ENCODE measurements around the gene FAM177A1. TPM values are rescaled to one million over a fixed set of nuclear protein-coding genes. Genes with fewer than 3 reads are reported as not detected.
"Not testable (repeated sequence)": the region's sequence is repeated elsewhere in the genome, so short reads cannot be mapped to it uniquely, and the experiment has no call there.

Gene FAM177A1
- total RNA-seq, 1 donor from 2014 or later = 46.2 TPM

DNA sequence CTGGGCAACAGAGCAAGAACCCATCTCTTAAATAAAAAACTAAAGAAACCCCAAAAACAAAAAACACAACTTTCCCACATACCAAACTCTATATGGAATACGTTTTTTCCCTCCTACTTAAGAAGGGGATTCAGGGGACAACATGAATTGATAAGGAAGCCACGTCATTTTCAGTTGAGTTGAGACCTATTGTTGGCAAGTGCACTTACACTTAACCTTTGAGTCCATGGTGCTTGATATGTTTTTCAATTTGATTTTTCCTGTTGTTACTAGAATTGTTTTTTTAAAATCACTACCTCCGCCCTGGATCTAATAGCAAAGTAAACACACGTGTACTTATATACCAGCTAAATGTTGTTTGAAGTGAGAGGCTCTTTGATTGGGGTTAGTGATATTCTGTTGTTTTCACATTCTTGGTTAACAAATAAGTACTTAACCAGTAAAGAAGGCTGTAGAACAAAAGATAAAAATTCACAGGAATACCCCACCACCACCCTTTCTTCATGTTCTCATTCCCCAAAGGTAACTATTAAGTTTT lies 2.0 kb downstream of the FAM177A1 start:
- peak overlapping the region; percentile 89 for H3K27ac Mint-ChIP-seq
- no peak for DNase-seq (ENCODE audit: low spot score, unreplicated experiment)
- H3K4me3 Mint-ChIP-seq (ENCODE audit: low read depth) = peak overlapping the region; percentile 95
- no peaks in the 10 kb centered on the region for H3K27me3 Mint-ChIP-seq
- peaks cover 3% of the 10 kb centered on the region for H3K36me3 Mint-ChIP-seq (ENCODE audit: insufficient read depth)
- TF ChIP-seq, protein P1, sequence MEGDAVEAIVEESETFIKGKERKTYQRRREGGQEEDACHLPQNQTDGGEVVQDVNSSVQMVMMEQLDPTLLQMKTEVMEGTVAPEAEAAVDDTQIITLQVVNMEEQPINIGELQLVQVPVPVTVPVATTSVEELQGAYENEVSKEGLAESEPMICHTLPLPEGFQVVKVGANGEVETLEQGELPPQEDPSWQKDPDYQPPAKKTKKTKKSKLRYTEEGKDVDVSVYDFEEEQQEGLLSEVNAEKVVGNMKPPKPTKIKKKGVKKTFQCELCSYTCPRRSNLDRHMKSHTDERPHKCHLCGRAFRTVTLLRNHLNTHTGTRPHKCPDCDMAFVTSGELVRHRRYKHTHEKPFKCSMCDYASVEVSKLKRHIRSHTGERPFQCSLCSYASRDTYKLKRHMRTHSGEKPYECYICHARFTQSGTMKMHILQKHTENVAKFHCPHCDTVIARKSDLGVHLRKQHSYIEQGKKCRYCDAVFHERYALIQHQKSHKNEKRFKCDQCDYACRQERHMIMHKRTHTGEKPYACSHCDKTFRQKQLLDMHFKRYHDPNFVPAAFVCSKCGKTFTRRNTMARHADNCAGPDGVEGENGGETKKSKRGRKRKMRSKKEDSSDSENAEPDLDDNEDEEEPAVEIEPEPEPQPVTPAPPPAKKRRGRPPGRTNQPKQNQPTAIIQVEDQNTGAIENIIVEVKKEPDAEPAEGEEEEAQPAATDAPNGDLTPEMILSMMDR (IDR thresholded peaks at IDR 0.05; ENCODE audit: unreplicated experiment) = no peak
- peaks cover 17% of the 10 kb centered on the region for H3K4me1 Mint-ChIP-seq (ENCODE audit: low read depth)
- no peaks in the 10 kb centered on the region for H3K9me3 Mint-ChIP-seq (ENCODE audit: low read depth)

DNA sequence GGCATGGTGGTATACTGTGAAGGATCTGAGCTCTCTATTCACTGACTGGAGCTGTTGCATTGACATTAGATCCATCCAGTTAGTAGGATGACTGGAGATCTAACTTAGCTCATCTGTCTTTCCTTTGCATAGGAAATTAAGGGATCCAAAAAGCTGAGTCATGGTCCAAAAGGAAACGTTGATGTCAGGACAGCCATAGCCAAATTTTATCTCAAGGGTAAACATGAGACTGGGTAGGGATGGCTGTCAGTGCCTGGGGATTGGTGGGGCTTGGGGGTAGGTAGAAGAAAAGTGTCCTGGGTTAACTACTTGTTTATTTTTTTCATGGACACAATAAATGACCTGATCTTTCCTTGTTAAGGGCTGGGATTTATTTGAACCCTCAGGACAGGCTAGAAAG lies 4.6 kb downstream of the FAM177A1 start:
- TF ChIP-seq, protein P1 (IDR thresholded peaks at IDR 0.05; ENCODE audit: unreplicated experiment) = no peak
- Mint-ChIP-seq H3K27ac (no peak overlapping the region), H3K9me3 (ENCODE audit: low read depth) (no peaks in the 10 kb centered on the region), H3K4me1 (ENCODE audit: low read depth) (peaks cover 10% of the 10 kb centered on the region), H3K4me3 (ENCODE audit: low read depth) (no peak overlapping the region), H3K36me3 (ENCODE audit: insufficient read depth) (peaks cover 5% of the 10 kb centered on the region), H3K27me3 (no peaks in the 10 kb centered on the region)
- DNase-seq (ENCODE audit: low spot score, unreplicated experiment) = no peak

DNA sequence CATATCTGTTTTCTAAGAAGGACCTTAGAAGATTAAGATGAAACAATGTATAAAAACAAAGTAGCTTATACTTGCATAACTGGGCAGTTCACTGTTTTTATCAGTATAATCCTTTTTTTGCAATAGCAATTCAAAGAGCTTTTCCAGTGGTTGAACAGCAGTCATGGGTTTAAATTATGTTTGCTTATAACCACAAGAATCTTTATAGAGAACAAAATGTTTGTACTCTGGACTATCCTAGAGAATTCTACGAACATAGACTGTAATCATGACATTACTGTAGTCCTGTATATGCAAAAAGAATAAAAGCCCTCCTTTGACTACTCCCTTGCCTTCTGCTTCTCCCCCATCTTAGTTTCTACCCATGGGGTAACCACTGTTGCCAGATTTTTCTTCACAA lies 5.7 kb downstream of the FAM177A1 start:
- no peaks in the 10 kb centered on the region for H3K9me3 Mint-ChIP-seq (ENCODE audit: low read depth)
- H3K27me3 Mint-ChIP-seq = no peaks in the 10 kb centered on the region
- TF ChIP-seq, protein P1 (IDR thresholded peaks at IDR 0.05; ENCODE audit: unreplicated experiment) = no peak
- H3K27ac Mint-ChIP-seq = peak overlapping the region; percentile 67
- H3K4me3 Mint-ChIP-seq (ENCODE audit: low read depth) = no peak overlapping the region
- DNase-seq (ENCODE audit: low spot score, unreplicated experiment) = no peak
- H3K36me3 Mint-ChIP-seq (ENCODE audit: insufficient read depth) = peaks cover 9% of the 10 kb centered on the region
- H3K4me1 Mint-ChIP-seq (ENCODE audit: low read depth) = peaks cover 7% of the 10 kb centered on the region

DNA sequence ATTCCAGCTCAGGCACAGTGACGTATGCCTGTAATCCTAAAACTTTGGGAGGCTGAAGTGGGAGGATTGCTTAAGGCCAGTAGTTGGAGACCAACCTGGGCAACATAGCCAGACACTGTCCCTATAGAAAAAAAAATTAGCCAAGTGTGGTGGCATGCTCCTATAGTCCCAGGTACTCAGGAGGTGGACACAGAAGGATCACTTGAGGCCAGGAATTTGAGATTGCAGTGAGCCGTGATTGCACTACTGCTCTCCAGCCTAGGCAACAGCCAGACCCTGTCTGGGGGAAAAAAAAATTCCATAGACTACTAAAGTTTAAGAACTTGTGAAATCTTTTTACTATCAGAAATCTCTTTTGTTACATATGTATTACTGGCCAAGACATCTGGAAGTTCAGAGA lies 6.6 kb downstream of the FAM177A1 start:
- H3K9me3 Mint-ChIP-seq (ENCODE audit: low read depth) = no peaks in the 10 kb centered on the region
- H3K4me3 Mint-ChIP-seq (ENCODE audit: low read depth) = no peak overlapping the region
- no peak overlapping the region for H3K27ac Mint-ChIP-seq
- peaks cover 7% of the 10 kb centered on the region for H3K4me1 Mint-ChIP-seq (ENCODE audit: low read depth)
- H3K36me3 Mint-ChIP-seq (ENCODE audit: insufficient read depth) = peaks cover 9% of the 10 kb centered on the region
- no peak for DNase-seq (ENCODE audit: low spot score, unreplicated experiment)
- TF ChIP-seq, protein P1 (IDR thresholded peaks at IDR 0.05; ENCODE audit: unreplicated experiment) = no peak
- no peaks in the 10 kb centered on the region for H3K27me3 Mint-ChIP-seq

DNA sequence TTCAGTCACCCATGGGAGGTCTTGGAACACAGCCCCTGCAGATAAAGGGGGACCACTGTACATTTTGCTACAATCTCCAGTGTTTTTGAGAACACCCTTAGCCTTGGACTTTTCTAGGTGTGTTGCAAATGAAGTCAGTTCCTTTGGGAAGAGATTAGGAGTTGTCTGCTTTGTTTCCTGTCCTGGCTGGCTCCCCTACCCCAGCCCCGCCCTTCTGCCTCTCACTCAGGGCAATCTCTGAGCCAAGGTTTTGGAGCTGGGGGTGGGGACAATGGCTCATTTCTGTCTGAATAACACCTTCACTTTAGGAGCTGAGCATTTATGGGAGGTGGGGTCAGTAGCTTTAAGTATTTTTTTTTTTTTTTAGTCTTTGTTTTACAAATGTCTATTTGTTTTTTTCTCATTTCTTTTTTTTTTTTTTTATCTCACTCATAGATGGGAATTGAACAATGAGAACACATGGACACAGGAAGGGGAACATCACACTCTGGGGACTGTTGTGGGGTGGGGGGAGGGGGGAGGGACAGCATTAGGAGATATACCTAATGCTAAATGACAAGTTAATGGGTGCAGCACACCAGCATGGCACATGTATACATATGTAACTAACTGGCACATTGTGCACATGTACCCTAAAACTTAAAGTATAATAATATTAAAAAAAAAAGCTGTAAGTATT lies 15.2 kb downstream of the FAM177A1 start:
- not testable (repeated sequence) for H3K4me3 Mint-ChIP-seq (ENCODE audit: low read depth); H3K9me3 Mint-ChIP-seq (ENCODE audit: low read depth); H3K27ac Mint-ChIP-seq; DNase-seq (ENCODE audit: low spot score, unreplicated experiment); H3K27me3 Mint-ChIP-seq; H3K4me1 Mint-ChIP-seq (ENCODE audit: low read depth); H3K36me3 Mint-ChIP-seq (ENCODE audit: insufficient read depth)

DNA sequence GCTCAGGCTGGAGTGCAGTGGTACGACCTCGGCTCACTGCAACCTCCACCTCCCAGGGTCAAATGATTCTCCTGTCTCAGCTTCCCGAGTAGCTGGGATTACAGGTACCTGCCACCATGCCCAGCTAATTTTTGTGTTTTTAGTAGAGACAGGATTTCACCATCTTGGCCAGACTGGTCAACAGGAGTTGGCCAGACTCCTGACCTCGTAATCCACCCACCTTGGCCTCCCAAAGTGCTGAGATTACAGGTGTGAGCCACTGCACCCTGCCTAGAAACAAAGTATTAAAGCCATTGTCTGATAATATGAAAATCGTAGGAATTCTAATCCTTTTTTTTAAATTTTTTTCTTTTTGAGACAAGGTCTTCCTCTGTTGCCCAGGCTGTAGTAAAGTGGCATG lies 19.7 kb downstream of the FAM177A1 start:
- H3K27me3 Mint-ChIP-seq; H3K27ac Mint-ChIP-seq; H3K4me1 Mint-ChIP-seq (ENCODE audit: low read depth); DNase-seq (ENCODE audit: low spot score, unreplicated experiment); H3K9me3 Mint-ChIP-seq (ENCODE audit: low read depth); H3K4me3 Mint-ChIP-seq (ENCODE audit: low read depth): not testable (repeated sequence)
- peaks cover 18% of the 10 kb centered on the region for H3K36me3 Mint-ChIP-seq (ENCODE audit: insufficient read depth)
